Skeletal muscle tissue (tissue), 1 donor: ENCODE results near the gene LGALS3. TPM values are rescaled to one million over a fixed set of nuclear protein-coding genes. Genes with fewer than 3 reads are reported as not detected.

Experiments used
- total RNA-seq: library from RNA; depleted of rRNA; stranded (reverse); fragments of >200 nt; gene quantifications from one replicate; pipeline ENCODE4 v1.2.3, GENCODE V29; 2014

Gene LGALS3
- total RNA-seq, 1 donor from 2014 or later, result 32.4 TPM

Other genes starting within 250 kb of the LGALS3 start
- 9.9 TPM for gene GCH1, start 226.4 kb upstream of the LGALS3 start, total RNA-seq
- gene WDHD1, start 102.2 kb upstream of the LGALS3 start, total RNA-seq, result 9.4 TPM
- gene SOCS4, start 102.0 kb upstream of the LGALS3 start, total RNA-seq, result 9.4 TPM
- gene MAPK1IP1L, start 77.6 kb upstream of the LGALS3 start, total RNA-seq, result 20.9 TPM
- gene DLGAP5, start 62.3 kb downstream of the LGALS3 start, total RNA-seq, result 4.2 TPM
- 24.5 TPM for gene FBXO34, start 142.2 kb downstream of the LGALS3 start, total RNA-seq